ENCODE data around the gene NEURL1B.
"Not testable (repeated sequence)": the region's sequence is repeated elsewhere in the genome, so short reads cannot be mapped to it uniquely, and the experiment has no call there.

Gene NEURL1B

DNA sequence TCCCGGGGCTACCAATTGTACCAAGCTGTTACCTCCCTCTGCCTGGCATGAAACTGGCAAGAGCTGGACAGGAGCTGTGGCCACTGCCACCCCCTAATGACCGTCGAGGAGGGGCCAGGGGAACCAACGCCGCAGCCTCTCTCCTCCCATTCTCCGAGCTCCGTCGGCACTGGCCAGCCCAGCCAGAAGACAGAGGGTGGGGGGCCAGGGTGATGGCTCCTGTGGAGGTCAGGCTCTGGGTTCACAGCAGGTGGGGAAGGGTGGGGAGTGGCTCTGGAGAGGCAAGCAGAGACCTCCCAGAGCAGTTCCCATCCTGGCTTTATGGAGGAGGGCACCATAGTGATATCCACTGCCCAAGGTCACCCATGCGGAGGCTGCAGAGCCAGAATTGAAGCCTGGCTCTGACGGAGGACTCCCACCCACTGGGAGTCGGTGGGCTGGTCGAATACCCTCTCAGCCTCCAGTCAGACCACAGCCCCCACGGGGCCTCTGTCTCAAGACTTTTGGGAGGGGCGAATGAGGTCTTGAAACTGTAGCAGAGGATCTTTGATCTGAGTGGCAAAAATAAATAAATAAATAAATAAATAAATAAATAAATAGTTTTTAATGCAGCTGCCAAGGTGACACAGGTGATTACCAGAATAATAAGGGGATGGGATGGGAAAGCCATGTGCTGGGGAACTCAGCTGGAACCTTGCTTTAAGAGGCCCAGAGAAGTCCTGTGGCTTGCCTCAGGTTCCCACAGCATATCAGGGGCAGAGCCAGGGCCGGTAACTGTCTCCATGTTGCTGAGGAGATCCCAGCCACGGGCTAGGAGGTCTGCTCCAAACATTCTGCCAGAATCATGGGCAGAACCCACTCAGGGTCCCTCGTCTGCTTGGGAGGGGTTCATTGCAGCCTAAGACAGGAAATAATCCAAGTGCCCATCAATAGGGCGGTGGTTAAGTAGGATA lies 42.5 kb upstream of the NEURL1B start:
- TF ChIP-seq, protein P1, sequence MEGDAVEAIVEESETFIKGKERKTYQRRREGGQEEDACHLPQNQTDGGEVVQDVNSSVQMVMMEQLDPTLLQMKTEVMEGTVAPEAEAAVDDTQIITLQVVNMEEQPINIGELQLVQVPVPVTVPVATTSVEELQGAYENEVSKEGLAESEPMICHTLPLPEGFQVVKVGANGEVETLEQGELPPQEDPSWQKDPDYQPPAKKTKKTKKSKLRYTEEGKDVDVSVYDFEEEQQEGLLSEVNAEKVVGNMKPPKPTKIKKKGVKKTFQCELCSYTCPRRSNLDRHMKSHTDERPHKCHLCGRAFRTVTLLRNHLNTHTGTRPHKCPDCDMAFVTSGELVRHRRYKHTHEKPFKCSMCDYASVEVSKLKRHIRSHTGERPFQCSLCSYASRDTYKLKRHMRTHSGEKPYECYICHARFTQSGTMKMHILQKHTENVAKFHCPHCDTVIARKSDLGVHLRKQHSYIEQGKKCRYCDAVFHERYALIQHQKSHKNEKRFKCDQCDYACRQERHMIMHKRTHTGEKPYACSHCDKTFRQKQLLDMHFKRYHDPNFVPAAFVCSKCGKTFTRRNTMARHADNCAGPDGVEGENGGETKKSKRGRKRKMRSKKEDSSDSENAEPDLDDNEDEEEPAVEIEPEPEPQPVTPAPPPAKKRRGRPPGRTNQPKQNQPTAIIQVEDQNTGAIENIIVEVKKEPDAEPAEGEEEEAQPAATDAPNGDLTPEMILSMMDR (IDR thresholded peaks at IDR 0.05; ENCODE audit: unreplicated experiment in 3 of 3) = no peak
- H3K27me3 Mint-ChIP-seq (ENCODE audit: low read depth) = peaks cover 4% of the 10 kb centered on the region
- H3K27ac Mint-ChIP-seq = peak overlapping the region in 2 of 3 experiments; percentile 49 to 76
- peaks cover 23% of the 10 kb centered on the region for H3K4me1 Mint-ChIP-seq
- no peaks in the 10 kb centered on the region for H3K9me3 Mint-ChIP-seq
- no peak overlapping the region for H3K4me3 Mint-ChIP-seq
- H3K36me3 Mint-ChIP-seq (ENCODE audit: low read depth) = no peaks in the 10 kb centered on the region

DNA sequence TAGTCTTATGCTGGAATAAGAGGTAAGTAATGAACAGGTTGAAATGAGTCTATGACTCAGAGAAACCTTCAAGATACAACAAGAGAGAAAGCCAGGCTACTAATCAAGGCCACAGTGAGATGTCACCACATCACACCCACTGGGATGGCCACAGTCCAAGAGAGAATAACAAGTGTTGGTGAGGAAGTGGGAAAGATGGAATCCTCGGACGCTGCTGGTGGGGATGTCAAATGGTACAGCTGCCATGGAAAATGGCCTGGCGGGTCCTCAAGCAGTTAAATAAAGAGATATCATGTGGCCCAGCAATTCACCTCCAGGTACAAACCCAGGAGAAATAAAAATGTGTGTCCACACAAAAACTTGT lies 41.9 kb upstream of the NEURL1B start:
- TF ChIP-seq, protein P1 (IDR thresholded peaks at IDR 0.05; ENCODE audit: unreplicated experiment in 3 of 3) = no peak
- Mint-ChIP-seq H3K4me3 (no peak overlapping the region), H3K4me1 (peaks cover 23% of the 10 kb centered on the region), H3K27me3 (ENCODE audit: low read depth) (peaks cover 4% of the 10 kb centered on the region), H3K36me3 (ENCODE audit: low read depth) (no peaks in the 10 kb centered on the region), H3K9me3 (peaks cover 4% of the 10 kb centered on the region), H3K27ac (peak overlapping the region in 2 of 3 experiments; percentile 49 to 76)

DNA sequence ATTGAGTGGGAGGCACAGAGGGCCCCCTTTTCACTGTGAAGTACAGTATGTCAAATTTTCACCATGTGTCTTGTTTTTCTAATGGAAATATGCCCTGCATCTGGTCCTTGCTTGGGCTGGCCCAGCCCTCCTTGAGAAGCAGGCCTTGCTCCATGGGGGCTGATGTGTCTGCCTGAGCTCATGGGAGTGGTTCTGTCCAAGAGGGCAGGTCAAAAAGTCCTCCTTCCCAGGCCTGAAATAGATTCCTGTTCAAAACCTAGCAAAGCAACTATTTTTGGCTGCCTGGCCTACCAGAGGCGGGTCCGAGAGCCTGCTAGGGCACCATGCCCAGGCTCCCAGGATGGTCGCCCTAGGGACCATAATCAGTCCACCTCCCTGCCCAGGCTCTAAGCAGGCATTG lies 40.5 kb upstream of the NEURL1B start:
- TF ChIP-seq, protein P1 (IDR thresholded peaks at IDR 0.05; ENCODE audit: unreplicated experiment in 3 of 3) = no peak
- Mint-ChIP-seq H3K4me1 (peaks cover 23% of the 10 kb centered on the region), H3K27ac (peak overlapping the region; percentile 56 to 87 (median 67)), H3K27me3 (ENCODE audit: low read depth) (peaks cover 2% of the 10 kb centered on the region), H3K4me3 (no peak overlapping the region), H3K36me3 (ENCODE audit: low read depth) (no peaks in the 10 kb centered on the region), H3K9me3 (peaks cover 4% of the 10 kb centered on the region)

DNA sequence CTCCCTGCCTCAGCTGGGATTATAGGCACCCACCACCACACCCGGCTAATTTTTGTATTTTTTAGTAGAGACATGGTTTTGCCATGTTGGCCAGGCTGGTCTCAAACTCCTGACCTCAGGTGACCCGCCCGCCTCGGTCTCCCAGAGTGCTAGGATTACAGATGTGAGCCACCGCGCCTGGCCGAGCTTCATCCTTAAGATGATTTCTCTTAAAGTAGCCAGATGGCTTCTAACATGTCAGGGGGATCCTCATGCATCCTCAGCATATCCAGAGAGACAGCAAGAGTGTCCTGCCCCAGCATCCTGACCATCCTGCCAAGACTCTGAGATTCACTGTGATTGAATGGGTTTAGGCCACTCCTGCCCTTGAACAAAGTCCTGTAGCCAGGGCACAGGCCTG lies 39.5 kb upstream of the NEURL1B start:
- Mint-ChIP-seq H3K4me1 (peaks cover 23% of the 10 kb centered on the region), H3K27ac (peak overlapping the region; percentile 61 to 98 (median 97))
- H3K36me3 Mint-ChIP-seq (ENCODE audit: low read depth); H3K4me3 Mint-ChIP-seq; H3K27me3 Mint-ChIP-seq (ENCODE audit: low read depth); H3K9me3 Mint-ChIP-seq: not testable (repeated sequence)

DNA sequence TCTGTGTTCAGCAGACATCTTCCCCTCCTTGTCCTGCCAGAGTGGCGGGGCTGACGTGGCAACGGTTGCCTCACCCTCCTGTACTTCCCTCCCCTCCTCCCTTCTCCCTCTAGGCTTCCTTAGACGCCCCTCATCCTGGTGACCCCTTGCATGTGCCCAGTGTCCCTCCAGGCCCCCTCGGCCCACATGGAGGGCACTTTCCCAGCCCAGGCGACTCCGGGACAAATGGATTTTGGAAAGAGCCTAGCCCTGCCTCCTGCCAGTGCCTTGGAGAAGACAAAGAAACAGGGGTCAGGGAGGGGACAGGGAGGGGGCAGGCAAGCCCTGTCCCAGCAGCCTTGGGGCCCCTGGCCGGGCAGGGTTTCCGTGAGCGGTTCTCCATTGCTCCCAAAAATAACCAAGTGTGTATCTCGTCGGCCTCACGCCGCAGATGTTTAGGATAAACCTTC lies 38.3 kb upstream of the NEURL1B start:
- peak overlapping the region; percentile 95 to 98 (median 97) for H3K27ac Mint-ChIP-seq
- no peak overlapping the region for H3K4me3 Mint-ChIP-seq
- H3K27me3 Mint-ChIP-seq (ENCODE audit: low read depth) = no peaks in the 10 kb centered on the region
- H3K4me1 Mint-ChIP-seq = peaks cover 28% of the 10 kb centered on the region
- TF ChIP-seq, protein P1 (IDR thresholded peaks at IDR 0.05; ENCODE audit: unreplicated experiment in 3 of 3) = no peak
- H3K9me3 Mint-ChIP-seq = peaks cover 8% of the 10 kb centered on the region
- no peaks in the 10 kb centered on the region for H3K36me3 Mint-ChIP-seq (ENCODE audit: low read depth)

DNA sequence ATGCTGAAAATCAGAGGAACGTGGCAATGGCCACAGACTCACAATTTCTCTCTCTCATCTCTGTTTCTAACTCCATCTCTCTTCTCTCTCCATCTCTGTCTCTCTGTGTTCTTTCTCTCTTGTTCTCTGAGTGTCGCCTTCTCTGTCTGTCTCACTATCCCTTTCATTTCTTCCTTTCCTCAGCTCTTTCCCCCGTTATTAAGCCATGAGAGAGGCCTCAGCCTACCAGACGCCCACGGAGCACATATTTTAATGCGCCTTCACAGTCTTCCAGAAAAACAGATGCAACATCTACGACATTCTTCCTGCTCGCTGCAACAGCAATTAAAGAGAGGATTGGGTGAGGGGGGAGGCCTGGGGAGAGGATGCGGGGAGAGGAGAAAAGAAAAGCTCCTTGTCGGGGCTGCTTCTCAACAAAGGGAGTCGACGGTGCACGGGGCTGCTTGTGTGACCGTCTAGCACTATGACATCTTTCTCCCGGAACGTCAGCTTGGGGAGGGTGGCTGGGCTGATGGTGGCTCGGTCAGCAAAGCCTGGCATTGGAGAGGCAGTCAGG lies 37.7 kb upstream of the NEURL1B start:
- H3K27ac Mint-ChIP-seq = peak overlapping the region; percentile 95 to 98 (median 97)
- peaks cover 8% of the 10 kb centered on the region for H3K9me3 Mint-ChIP-seq
- TF ChIP-seq, protein P1 (IDR thresholded peaks at IDR 0.05; ENCODE audit: unreplicated experiment in 3 of 3) = no peak
- H3K4me1 Mint-ChIP-seq = peaks cover 28% of the 10 kb centered on the region
- no peaks in the 10 kb centered on the region for H3K27me3 Mint-ChIP-seq (ENCODE audit: low read depth)
- peak overlapping the region in 2 of 3 experiments; percentile 27 to 38 for H3K4me3 Mint-ChIP-seq
- H3K36me3 Mint-ChIP-seq (ENCODE audit: low read depth) = no peaks in the 10 kb centered on the region
